HG02943 (cell line): ENCODE measurements around the gene TXNRD2.

ENCODE experiments used
- ATAC-seq: cut with Tn5 transposase; IDR thresholded peaks from one replicate; pipeline ENCODE4 v1.9.1; 2021; ENCODE audit warnings: mild to moderate bottlenecking, low read depth, moderate library complexity; ENCODE audit not compliant: unreplicated experiment

The TXNRD2 gene

GRCh38 chr22:19981171-19981960, 39.7 kb upstream of the TXNRD2 start:
- ATAC-seq = no peak

DNA sequence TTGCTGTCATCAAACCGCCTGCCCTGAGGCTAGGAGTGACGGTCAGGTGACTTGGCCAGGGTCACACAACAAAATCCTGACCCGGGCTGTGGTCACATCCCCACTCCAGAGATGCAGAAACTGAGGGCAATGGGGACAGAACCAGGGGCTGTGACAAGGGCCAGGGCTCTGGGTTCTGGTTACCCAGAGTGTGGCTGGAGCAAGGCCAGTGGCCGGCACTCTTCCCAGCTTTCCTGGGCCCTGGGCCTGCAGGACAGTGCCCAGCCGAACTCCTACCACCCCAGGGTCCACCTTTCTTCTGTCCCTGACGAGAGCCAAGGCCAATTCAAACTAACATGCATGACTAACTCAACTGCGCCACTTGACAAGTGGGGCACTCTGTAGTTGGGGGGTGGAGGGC, 39.1 kb upstream of the TXNRD2 start:
- ATAC-seq = no peak

DNA sequence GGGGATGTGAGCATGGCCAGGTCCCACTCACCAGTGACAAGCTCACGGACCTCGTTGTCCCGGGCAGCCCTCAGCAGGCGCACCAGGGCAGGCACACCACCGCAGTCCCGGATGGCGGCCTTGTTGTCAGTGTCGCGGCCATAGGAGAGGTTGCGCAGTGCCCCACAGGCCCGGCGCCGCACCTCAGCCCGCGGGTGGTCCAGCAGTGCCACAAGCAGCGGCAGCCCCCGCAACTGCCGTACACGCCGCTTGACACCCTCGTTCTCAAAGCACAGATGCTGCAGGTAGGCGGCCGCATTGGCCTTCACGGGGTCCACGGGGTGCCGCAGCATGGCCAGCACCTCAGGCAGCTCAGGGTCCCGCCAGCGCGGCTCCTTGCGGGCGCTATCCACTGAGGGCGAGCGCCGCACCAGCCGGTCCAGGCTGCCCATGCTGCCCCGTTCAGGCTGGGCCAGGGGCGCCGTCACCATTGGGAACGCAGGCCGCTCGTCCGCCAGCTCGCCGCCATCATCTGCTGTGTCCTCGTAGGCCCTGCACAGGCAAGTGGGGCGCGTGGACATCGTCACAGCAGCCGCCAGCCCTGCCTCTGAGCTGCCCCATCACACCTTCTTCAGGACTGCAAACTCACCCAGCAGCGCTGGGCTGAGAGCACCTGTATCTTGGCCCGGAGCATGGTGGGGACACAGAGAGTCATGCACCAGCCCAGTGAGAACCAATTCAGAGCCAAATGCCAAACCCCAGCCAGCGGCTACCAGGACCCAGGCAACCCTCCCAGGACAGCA, 38.3 kb upstream of the TXNRD2 start:
- no peak for ATAC-seq

DNA sequence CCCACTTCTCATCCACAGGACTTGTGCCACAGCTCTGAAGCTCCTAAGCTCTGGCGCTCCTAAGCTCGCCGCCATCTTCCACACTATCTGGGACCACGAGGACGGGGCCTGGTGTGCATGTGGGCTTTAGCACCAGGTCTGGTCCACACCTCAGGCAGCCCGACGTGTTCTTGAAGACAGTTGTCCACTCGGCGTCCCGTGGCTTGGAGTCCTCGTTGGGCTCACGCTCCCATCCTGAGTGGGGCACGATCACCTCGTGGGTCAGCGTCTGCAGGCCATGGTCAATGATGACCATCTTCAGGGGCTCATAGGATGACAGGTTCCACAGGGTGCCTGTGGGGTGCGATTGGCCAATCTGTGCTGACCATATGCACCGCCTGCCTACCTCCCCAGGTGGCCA, 37.1 kb upstream of the TXNRD2 start:
- ATAC-seq = no peak

DNA sequence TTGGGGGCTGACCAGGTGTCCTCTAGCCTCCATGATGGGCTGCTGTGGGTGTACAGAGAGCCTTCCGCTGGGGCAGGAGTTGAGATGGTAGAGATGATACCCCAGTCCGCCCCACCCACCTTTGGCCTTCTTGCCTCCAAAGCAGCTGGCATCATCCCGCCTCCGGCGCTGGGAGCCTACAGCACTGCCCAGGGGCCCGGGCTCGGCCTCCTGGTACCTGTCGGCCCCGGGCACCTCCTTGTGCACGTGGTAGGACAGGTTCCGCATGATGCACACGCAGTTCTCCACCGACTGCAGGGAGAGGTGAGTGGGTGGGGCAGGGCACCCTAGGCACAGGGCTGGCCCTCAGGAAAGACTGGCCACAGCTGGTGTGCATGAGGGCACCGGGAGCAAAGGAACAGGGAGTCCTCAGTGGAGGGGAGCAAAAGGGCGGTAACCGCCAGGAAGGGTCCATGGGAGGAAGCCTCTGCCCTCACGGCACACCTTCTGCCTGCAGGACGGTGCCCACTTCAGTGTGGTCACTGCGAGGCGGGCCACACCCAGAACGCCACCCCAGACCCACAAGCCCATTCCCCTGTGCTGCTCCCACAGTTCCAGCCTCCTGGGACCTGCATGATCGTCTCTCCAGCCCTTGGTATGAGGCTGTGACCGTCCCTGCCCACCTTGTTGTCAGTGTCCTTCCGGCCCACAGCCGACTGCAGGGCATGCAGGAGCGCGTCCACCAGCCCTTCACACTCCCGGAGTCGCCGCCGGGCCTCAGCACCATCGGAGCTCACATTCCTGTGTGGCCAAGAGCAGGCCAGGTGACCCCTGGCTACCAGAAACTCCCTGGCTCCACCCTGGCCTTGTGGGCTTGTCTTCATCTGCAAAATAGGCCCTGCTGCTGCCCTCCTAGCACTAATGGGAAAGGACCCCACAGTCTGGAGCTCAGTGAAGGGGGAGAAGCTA, 36.0 kb upstream of the TXNRD2 start:
- no peak for ATAC-seq

DNA sequence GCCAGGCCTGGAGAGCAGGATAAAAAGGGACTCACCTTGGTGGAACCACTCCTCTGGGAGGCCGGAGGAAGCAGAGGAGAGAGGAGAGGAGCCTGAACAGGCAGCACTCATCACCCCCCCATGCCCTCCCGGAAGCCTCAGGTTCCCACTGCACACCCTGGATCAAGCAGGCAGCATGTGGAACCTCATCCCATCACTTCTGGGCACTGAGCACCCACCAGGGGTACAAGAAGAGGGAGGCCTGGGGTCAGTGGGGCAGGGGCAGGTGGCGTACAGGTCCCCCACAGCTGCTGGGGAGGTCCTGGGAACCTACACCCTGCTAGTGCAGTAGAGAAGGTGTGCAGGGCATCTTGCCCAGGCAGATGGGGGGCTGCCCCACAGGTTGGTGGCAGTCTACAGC, 35.1 kb upstream of the TXNRD2 start:
- no peak for ATAC-seq

- ATAC-seq = no peak
Observed at GRCh38 chr22:19975707-19976035, 34.1 kb upstream of the TXNRD2 start.

GRCh38 chr22:19974935-19975706, 33.5 kb upstream of the TXNRD2 start:
- no peak for ATAC-seq

DNA sequence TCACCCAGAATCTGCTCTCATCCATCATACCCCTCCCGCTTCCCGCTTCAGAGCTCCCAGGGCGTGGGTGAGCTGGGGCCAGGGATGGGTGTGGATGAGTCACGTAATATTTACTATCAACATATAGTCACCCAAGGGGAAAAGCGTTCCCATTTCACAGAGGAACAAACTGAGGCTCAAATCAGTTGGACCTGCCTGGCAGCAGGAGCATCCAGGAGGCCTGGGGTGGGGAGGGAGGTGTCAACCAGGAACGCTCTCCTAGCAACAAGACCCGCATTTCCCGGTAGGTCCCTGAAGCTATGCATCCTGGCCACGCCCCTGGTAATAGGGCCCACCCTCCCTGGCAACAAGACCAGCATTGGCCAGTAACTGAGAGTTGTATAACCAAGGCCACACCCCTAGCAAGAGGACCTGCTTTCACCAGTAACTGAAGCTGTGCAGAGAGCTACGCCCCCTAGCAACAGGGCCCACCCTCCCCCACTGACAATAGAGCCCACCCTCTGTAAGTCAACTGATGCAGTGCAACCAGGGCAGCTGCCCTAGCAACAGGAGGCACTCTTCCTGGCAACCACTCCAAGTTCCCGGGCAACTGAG, 32.7 kb upstream of the TXNRD2 start:
- ATAC-seq = no peak

DNA sequence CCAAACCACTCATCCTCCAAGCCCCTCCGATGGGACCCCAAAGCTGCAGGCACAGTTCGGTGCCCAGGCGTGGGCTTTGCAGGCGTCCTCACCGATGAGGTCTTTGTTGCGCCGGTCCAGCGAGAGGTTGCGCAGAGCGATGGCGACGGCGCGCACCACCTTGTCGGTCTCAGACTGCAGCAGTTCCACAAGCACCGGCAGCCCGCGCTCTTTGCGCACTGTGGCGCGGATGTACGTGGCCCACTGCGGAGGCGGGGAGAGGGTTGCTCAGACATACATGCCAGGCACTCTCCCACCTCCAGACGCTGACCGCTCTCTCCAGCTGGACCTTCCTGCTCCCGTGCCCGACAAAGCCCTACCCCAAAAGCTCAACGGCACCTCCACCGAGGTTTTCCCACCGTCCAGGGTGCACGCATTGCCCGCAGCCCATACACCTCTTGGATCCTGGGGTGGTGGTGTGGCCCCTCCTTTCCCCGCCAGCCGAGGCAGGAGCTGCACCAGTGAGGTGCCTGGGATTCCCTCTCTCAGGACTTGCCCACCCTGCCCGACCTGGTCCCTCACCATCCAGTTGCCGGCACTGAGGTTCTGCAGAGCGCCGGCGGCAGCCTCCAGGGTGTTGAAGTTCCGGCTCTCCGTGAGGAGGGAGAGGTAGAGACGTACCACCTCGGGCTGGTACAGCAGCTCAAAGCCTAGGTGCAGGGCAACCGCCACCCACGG, 32.1 kb upstream of the TXNRD2 start:
- no peak for ATAC-seq

GRCh38 chr22:19972652-19973550, 31.3 kb upstream of the TXNRD2 start:
- ATAC-seq = no peak

DNA sequence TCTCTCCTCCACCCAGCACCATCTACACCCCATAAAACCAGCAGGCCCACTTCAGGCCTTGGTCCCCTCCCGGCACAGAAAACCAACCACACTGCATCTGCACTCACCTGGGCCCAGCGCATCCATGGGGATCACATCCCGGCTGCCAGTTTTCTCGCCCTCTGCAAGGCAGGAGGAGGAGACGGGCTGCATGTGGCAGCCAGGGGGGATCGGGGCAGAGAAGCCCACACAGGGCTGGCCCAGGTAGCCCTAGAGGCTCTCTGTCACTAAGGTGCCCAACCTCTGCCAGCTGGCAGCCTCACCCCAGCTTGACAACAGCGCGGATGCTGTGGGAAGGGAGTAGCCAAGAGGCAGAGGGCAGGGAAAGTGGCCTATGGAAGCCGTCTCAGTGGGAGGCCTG, 30.6 kb upstream of the TXNRD2 start:
- ATAC-seq = no peak

DNA sequence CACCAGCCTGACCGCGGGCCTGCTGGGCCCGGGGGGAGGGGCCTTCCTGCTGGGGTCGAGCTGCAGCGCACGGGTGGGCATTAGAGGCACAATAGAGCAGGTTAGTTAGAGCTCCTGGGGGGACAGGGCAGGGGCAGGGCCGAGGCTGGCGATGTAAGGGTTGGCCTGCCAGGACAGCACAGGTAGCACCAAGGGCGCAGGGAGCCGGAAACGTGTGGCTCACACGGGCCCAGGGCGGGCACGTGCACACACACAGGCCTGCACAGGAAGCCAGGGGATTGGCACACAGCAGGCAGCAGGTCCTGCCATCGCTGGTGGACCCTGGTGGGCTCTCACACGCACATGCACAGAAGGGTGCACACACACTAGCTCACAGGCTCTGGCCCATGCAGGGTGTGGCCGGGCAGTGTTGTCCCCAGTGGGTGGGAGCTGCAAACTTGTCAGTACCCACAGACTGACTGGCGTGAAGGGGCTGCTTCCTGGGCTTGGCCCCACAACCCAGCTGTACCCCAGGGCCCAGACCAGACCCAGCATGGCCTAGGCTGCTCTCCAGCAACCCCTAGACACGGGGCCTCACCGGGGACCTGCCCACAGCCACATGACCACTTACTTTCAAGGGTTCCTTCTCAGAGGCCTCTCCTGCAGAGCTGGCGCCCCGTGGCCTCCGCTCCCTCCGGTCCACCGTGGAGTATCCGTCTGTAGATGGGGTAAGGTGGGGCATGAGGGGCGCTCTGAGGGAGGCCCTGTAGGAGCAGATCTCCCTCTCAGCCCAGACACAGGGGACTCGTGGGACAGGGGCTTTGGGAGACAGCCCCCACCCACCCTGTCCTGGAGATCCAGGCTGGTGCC, 29.9 kb upstream of the TXNRD2 start:
- ATAC-seq = no peak

DNA sequence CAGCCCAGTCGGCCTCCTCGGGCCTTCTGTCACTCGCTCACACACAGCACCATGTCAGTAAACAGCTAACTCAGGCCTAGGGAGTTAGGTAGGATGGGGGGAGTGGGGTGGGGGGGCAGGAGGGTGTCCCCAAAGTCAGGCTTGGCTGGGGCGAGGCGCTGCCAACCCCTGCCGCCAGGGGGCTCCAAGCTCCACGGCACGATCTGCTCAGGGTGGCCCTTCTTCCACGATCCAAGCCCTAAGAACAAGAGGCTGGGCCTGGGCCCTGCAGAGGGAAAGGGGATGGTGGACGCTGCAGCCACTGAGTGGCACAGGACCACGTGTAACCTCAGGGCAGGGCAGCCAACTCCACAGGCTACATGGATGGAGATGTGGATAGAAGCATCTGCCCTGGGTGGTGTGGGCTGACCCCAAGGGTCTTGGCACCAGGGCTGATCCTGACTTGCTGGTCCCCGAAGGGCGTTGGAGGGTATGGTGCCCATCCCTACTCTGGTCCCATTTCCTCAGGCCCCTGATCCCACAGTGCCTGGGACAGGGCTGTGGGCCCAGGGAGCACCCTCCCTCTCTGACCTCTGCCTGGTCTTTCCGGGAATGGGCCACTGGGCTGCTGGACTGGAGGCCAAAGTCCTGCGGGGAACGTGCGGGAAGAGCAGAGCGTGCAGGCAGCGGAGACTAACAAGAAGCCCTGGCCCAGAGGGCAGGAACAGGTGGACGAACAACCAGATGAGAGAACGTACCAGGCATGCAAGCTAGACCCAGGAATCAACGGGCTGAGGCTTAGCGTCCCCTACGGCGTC, 29.1 kb upstream of the TXNRD2 start:
- no peak for ATAC-seq

- no peak for ATAC-seq
Observed at GRCh38 chr22:19970031-19970478, 28.4 kb upstream of the TXNRD2 start.

DNA sequence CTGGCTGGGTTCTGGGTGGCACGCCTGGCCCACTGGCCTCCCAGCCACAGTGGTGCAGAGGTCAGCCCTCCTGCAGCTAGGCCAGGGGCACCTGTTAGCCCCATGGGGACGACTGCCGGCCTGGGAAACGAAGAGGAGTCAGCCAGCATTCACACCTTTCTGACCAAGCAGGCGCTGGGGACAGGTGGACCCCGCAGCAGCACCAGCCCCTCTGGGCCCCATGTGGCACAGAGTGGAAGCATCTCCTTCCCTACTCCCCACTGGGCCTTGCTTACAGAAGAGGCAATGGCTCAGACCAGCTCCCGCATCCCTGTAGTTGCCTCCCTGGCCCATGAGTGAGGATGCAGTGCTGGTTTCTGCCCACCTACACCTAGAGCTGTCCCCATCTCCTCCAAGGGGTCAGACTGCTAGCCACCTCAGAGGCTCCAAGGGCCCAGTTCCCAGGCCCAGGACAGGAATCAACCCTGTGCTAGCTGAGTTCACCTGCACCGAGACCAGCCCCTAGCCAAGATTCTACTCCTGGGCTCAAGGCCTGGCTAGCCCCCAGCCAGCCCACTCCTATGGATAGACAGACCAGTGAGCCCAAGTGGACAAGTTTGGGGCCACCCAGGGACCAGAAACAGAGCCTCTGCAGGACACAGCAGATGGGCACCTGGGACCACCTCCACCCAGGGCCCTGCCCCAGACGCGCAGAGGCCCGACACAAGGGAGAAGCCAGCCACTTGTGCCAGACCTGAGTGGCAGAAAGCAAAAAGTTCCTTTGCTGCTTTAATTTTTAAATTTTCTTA, 27.7 kb upstream of the TXNRD2 start:
- ATAC-seq = no peak
